Measurements from ENCODE around the gene DNHD1.

DNA sequence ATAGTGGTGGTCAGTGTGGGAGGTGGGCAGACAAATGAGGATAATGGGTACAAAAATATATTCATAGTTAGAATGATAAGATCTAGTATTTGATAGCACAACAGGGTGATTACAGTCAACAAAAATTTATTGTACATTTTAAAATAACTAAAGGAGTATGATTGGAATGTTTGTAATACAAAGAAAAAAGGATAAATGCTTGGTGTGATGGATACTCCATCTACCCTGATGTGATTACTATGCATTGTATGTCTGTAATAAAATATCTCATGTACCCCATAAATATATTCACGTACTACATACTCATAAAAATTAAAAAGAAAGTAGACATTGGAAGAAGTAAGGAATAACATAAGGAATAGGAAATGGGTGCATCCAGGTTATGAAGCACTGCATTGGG is 90.9 kb downstream of the DNHD1 start:
- TF ChIP-seq, protein P1, sequence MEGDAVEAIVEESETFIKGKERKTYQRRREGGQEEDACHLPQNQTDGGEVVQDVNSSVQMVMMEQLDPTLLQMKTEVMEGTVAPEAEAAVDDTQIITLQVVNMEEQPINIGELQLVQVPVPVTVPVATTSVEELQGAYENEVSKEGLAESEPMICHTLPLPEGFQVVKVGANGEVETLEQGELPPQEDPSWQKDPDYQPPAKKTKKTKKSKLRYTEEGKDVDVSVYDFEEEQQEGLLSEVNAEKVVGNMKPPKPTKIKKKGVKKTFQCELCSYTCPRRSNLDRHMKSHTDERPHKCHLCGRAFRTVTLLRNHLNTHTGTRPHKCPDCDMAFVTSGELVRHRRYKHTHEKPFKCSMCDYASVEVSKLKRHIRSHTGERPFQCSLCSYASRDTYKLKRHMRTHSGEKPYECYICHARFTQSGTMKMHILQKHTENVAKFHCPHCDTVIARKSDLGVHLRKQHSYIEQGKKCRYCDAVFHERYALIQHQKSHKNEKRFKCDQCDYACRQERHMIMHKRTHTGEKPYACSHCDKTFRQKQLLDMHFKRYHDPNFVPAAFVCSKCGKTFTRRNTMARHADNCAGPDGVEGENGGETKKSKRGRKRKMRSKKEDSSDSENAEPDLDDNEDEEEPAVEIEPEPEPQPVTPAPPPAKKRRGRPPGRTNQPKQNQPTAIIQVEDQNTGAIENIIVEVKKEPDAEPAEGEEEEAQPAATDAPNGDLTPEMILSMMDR (conservative IDR thresholded peaks at IDR 0.05; ENCODE audit: low read length), result no peak
- TF ChIP-seq EZH2phosphoT487 (IDR thresholded peaks at IDR 0.05; ENCODE audit: borderline replicate concordance), result no peak

All from Loucy (cell line).